Neural progenitor cell (in vitro differentiated cells): ENCODE results near the gene OVCA2. TPM values are rescaled to one million over a fixed set of nuclear protein-coding genes. Genes with fewer than 3 reads are reported as not detected.

Experiments used
- DNase-seq: peaks from one replicate; pipeline ENCODE4 v3.0.0-alpha.2; 2016; ENCODE audit warnings: low spot score
- H2AFZ ChIP-seq: fragments of 200-600 bp; sonication (generic); replicated peaks from 2 replicates; pipeline ENCODE4 v1.6.1; 2016; ENCODE audit warnings: antibody characterized with exemption
- H3F3A ChIP-seq: fragments of 200-600 bp; sonication (generic); 2 replicates; pipeline ENCODE4 v1.6.1; 2016; ENCODE audit warnings: antibody characterized with exemption, low read depth
- H3K27ac ChIP-seq: fragments of 200-600 bp; sonication (generic); 2 replicates; pipeline ENCODE4 v1.5.1; 2016; ENCODE audit warnings: mild to moderate bottlenecking
- H3K27me3 ChIP-seq: fragments of 200-600 bp; sonication (generic); 2 replicates; pipeline ENCODE4 v1.6.1; 2016; ENCODE audit warnings: mild to moderate bottlenecking, moderate library complexity
- H3K36me3 ChIP-seq: fragments of 200-600 bp; sonication (generic); 2 replicates; pipeline ENCODE4 v1.5.1; 2016
- H3K4me1 ChIP-seq: fragments of 200-600 bp; sonication (generic); 2 replicates; pipeline ENCODE4 v1.6.1; 2016; ENCODE audit warnings: mixed run types
- H3K4me2 ChIP-seq: fragments of 200-600 bp; sonication (generic); 2 replicates; pipeline ENCODE4 v1.6.1; 2016
- H3K4me3 ChIP-seq: fragments of 200-600 bp; sonication (generic); 2 replicates; pipeline ENCODE4 v1.5.1; 2016
- H3K79me2 ChIP-seq: fragments of 200-600 bp; sonication (generic); 2 replicates; pipeline ENCODE4 v1.6.1; 2016; ENCODE audit warnings: low read depth
- H3K9ac ChIP-seq: fragments of 200-600 bp; sonication (generic); 2 replicates; pipeline ENCODE4 v1.6.1; 2016
- H3K9me3 ChIP-seq: fragments of 200-600 bp; sonication (generic); 2 replicates; pipeline ENCODE4 v1.5.1; 2016; ENCODE audit warnings: low read depth
- H4K20me1 ChIP-seq: fragments of 200-600 bp; sonication (generic); 2 replicates; pipeline ENCODE4 v1.6.1; 2016; ENCODE audit warnings: low read depth
- H3K27ac Mint-ChIP-seq: 3 replicates; pipeline ENCODE4 v1.8.0; 2021; ENCODE audit warnings: mixed read lengths
- H3K27me3 Mint-ChIP-seq: 2 replicates; pipeline ENCODE4 v1.8.0; 2022; ENCODE audit warnings: low read depth, mild to moderate bottlenecking, inconsistent platforms, moderate library complexity, mixed read lengths; ENCODE audit not compliant: insufficient read depth
- H3K36me3 Mint-ChIP-seq: 3 replicates; pipeline ENCODE4 v1.8.0; 2021; ENCODE audit warnings: mixed read lengths
- H3K4me1 Mint-ChIP-seq: 3 replicates; pipeline ENCODE4 v1.8.0; 2021; ENCODE audit warnings: mixed read lengths
- H3K4me3 Mint-ChIP-seq: 3 replicates; pipeline ENCODE4 v1.8.0; 2021; ENCODE audit warnings: mild to moderate bottlenecking, moderate library complexity, mixed read lengths
- H3K9me3 Mint-ChIP-seq: 3 replicates; pipeline ENCODE4 v1.8.0; 2020; ENCODE audit warnings: mixed read lengths
- EZH2 ChIP-seq: fragments of 200-600 bp; sonication (generic); IDR thresholded peaks from 2 replicates; pipeline ENCODE4 v1.6.1; 2017; ENCODE audit warnings: antibody characterized with exemption, mild to moderate bottlenecking, moderate library complexity
- EZH2phosphoT487 ChIP-seq: fragments of 200-600 bp; sonication (generic); IDR thresholded peaks from 2 replicates; pipeline ENCODE4 v1.6.1; 2017; ENCODE audit warnings: antibody characterized with exemption
- total RNA-seq: library from RNA; depleted of rRNA; stranded (reverse); fragments of >200 nt; gene quantifications from 2 replicates; pipeline ENCODE4 v1.2.3, GENCODE V29; 2015; ENCODE audit warnings: low replicate concordance
- TF ChIP-seq, protein P1 (sequence below): fragments of 200-600 bp; sonication (generic); IDR thresholded peaks from 2 replicates; pipeline ENCODE4 v1.5.1; 2017; ENCODE audit warnings: antibody characterized with exemption, mild to moderate bottlenecking

OVCA2 gene
- total RNA-seq, 1 donor from 2014 or later, result 5.4 TPM

DNA sequence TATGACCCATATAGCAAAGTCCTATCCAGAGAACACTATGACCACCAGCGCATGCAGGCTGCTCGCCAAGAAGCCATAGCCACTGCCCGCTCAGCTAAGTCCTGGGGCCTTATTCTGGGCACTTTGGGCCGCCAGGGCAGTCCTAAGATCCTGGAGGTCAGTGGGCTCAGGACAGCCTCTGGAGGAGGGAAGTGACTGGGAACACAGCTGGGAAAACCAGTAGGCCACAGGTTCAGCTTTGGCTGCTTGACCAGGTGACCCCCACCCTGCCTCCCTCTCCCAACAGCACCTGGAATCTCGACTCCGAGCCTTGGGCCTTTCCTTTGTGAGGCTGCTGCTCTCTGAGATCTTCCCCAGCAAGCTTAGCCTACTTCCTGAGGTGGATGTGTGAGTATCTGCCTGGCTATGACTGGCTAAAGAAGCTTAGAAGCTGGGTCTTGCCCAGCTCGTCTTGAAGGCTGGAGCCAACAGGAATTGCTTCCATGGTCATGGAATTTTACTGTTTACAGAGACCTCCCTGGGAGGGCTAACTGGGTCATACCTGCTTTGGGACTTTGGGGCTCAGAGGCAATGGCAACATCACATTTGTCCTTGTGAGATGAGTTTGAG is 1.5 kb upstream of the OVCA2 start:
- Histone ChIP-seq H3K4me3 (no peak overlapping the region), H2AFZ (no peak overlapping the region), H3K4me2 (no peak overlapping the region), H3K4me1 (peaks cover 7% of the 10 kb centered on the region), H3K36me3 (no peaks in the 10 kb centered on the region), H3K27me3 (no peaks in the 10 kb centered on the region), H4K20me1 (peaks cover 5% of the 10 kb centered on the region), H3F3A (peaks cover 12% of the 10 kb centered on the region), H3K9me3 (no peaks in the 10 kb centered on the region), H3K27ac (no peak overlapping the region), H3K9ac (no peak overlapping the region), H3K79me2 (peaks cover 20% of the 10 kb centered on the region)
- TF ChIP-seq EZH2 (no peak), EZH2phosphoT487 (no peak)
- TF ChIP-seq, protein P1, sequence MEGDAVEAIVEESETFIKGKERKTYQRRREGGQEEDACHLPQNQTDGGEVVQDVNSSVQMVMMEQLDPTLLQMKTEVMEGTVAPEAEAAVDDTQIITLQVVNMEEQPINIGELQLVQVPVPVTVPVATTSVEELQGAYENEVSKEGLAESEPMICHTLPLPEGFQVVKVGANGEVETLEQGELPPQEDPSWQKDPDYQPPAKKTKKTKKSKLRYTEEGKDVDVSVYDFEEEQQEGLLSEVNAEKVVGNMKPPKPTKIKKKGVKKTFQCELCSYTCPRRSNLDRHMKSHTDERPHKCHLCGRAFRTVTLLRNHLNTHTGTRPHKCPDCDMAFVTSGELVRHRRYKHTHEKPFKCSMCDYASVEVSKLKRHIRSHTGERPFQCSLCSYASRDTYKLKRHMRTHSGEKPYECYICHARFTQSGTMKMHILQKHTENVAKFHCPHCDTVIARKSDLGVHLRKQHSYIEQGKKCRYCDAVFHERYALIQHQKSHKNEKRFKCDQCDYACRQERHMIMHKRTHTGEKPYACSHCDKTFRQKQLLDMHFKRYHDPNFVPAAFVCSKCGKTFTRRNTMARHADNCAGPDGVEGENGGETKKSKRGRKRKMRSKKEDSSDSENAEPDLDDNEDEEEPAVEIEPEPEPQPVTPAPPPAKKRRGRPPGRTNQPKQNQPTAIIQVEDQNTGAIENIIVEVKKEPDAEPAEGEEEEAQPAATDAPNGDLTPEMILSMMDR, result no peak
- H3K27me3 Mint-ChIP-seq, result peaks cover 13% of the 10 kb centered on the region
- no peak for DNase-seq
- H3K4me1 Mint-ChIP-seq, result peaks cover 39% of the 10 kb centered on the region
- H3K4me3 Mint-ChIP-seq, result peak overlapping the region; percentile 88
- H3K36me3 Mint-ChIP-seq, result peaks cover 23% of the 10 kb centered on the region
- no peaks in the 10 kb centered on the region for H3K9me3 Mint-ChIP-seq
- no peak overlapping the region for H3K27ac Mint-ChIP-seq

- H3K4me2 ChIP-seq, result peak overlapping the region; percentile 89
- peaks cover 12% of the 10 kb centered on the region for H3F3A ChIP-seq
- no peak for DNase-seq
- peaks cover 1% of the 10 kb centered on the region for H3K27me3 ChIP-seq
- TF ChIP-seq EZH2, result no peak
- Mint-ChIP-seq H3K27ac (peak overlapping the region; percentile 82), H3K4me1 (peaks cover 34% of the 10 kb centered on the region), H3K4me3 (peak overlapping the region; percentile 88), H3K9me3 (no peaks in the 10 kb centered on the region), H3K36me3 (peaks cover 22% of the 10 kb centered on the region), H3K27me3 (peaks cover 13% of the 10 kb centered on the region)
- no peaks in the 10 kb centered on the region for H3K36me3 ChIP-seq
- no peaks in the 10 kb centered on the region for H3K9me3 ChIP-seq
- peak overlapping the region; percentile 51 for H2AFZ ChIP-seq
- H3K4me1 ChIP-seq, result peaks cover 7% of the 10 kb centered on the region
- H4K20me1 ChIP-seq, result peaks cover 5% of the 10 kb centered on the region
- H3K27ac ChIP-seq, result no peak overlapping the region
- H3K9ac ChIP-seq, result no peak overlapping the region
- H3K4me3 ChIP-seq, result peak overlapping the region; percentile 78
- H3K79me2 ChIP-seq, result peaks cover 20% of the 10 kb centered on the region
Measured at GRCh38 chr17:2040942-2041560, 771 bp upstream of the OVCA2 start.

GRCh38 chr17:2042390-2042847 is 597 bp downstream of the OVCA2 start:
- H3K9me3 ChIP-seq, result no peaks in the 10 kb centered on the region
- peaks cover 7% of the 10 kb centered on the region for H3K4me1 ChIP-seq
- Mint-ChIP-seq H3K36me3 (peaks cover 13% of the 10 kb centered on the region), H3K27ac (peak overlapping the region; percentile 57), H3K9me3 (no peaks in the 10 kb centered on the region), H3K4me1 (peaks cover 25% of the 10 kb centered on the region), H3K27me3 (peaks cover 11% of the 10 kb centered on the region), H3K4me3 (peak overlapping the region; percentile 88)
- H3K4me2 ChIP-seq, result peak overlapping the region; percentile 89
- no peak overlapping the region for H3K27ac ChIP-seq
- H3F3A ChIP-seq, result peaks cover 12% of the 10 kb centered on the region
- TF ChIP-seq EZH2, result no peak
- TF ChIP-seq, protein P1, result peak; percentile 28
- peak overlapping the region; percentile 61 for H3K9ac ChIP-seq
- DNase-seq, result peak; percentile 73
- peak overlapping the region; percentile 78 for H3K4me3 ChIP-seq
- H3K36me3 ChIP-seq, result no peaks in the 10 kb centered on the region
- H3K27me3 ChIP-seq, result peaks cover 15% of the 10 kb centered on the region
- H2AFZ ChIP-seq, result peak overlapping the region; percentile 78
- peaks cover 5% of the 10 kb centered on the region for H4K20me1 ChIP-seq
- H3K79me2 ChIP-seq, result peaks cover 20% of the 10 kb centered on the region

GRCh38 chr17:2042933-2043332 is 1.1 kb downstream of the OVCA2 start:
- H3K36me3 ChIP-seq, result no peaks in the 10 kb centered on the region
- peak overlapping the region; percentile 81 for H3K27ac Mint-ChIP-seq
- H3K27me3 Mint-ChIP-seq, result peaks cover 12% of the 10 kb centered on the region
- H3K27ac ChIP-seq, result no peak overlapping the region
- H3K79me2 ChIP-seq, result peaks cover 20% of the 10 kb centered on the region
- H2AFZ ChIP-seq, result no peak overlapping the region
- peak overlapping the region; percentile 78 for H3K4me3 ChIP-seq
- peaks cover 13% of the 10 kb centered on the region for H3K36me3 Mint-ChIP-seq
- no peaks in the 10 kb centered on the region for H3K9me3 ChIP-seq
- peaks cover 26% of the 10 kb centered on the region for H3K4me1 Mint-ChIP-seq
- no peaks in the 10 kb centered on the region for H3K9me3 Mint-ChIP-seq
- H3K4me3 Mint-ChIP-seq, result peak overlapping the region; percentile 88
- H3K4me1 ChIP-seq, result peaks cover 7% of the 10 kb centered on the region
- H3K9ac ChIP-seq, result no peak overlapping the region
- no peak for DNase-seq
- H4K20me1 ChIP-seq, result peaks cover 5% of the 10 kb centered on the region
- peaks cover 12% of the 10 kb centered on the region for H3F3A ChIP-seq
- H3K27me3 ChIP-seq, result peaks cover 20% of the 10 kb centered on the region
- H3K4me2 ChIP-seq, result peak overlapping the region; percentile 89
- no peak for TF ChIP-seq EZH2phosphoT487
- TF ChIP-seq EZH2, result no peak
- TF ChIP-seq, protein P1, result no peak
